A549 (cell line): ENCODE results near the gene PLCD1. TPM values are rescaled to one million over a fixed set of nuclear protein-coding genes. Genes with fewer than 3 reads are reported as not detected.

Source experiments
- ATAC-seq, 2 experiments: fragments of 200-7000 bp in 1 of 2; fragments of >200 bp in 1 of 2; cut with Nextera tagmentation in 1 of 2; cut with Tn5 transposase in 1 of 2; 3 replicates each; pipeline versions ENCODE4 v1.8.0 to v1.9.1; 2018 to 2020; ENCODE audit warnings: mild to moderate bottlenecking in 1 of 2, moderate library complexity in 1 of 2
- CTCF ChIA-PET: fragments of 300-600 bp; sonication (Branson Sonifier 250); formaldehyde crosslinking; extraction: SDS; loops from one replicate; lab custom pipeline; 2021; ENCODE audit warnings: antibody characterized with exemption, inconsistent platforms; lab: Yijun Ruan, JAX
- POLR2A ChIA-PET: fragments of 350-600 bp; formaldehyde crosslinking; extraction: SDS; loops from one replicate; lab custom pipeline; 2021; ENCODE audit warnings: antibody characterized with exemption, inconsistent platforms; lab: Yijun Ruan, JAX
- DNase-seq, 2 experiments: peaks; one replicate each; pipeline versions ENCODE4 v3.0.0 to v3.0.0-alpha.2; 2011 to 2016; ENCODE audit warnings: low read depth in 1 of 2, low spot score in 1 of 2
- FAIRE-seq: peaks from 2 replicates; lab custom pipeline; 2011; peaks lifted over from hg19 to GRCh38; lab: Jason Lieb, UNC
- H3K27ac ChIP-seq, 2 experiments: fragments of >200 bp; sonication (Bioruptor Twin); formaldehyde crosslinking; 3 replicates each; pipeline ENCODE4 v1.5.1; 2016 to 2017
- H3K4me1 ChIP-seq: fragments of >200 bp; sonication (Bioruptor Twin); formaldehyde crosslinking; 3 replicates; pipeline ENCODE4 v1.6.1; 2016
- H3K4me2 ChIP-seq: fragments of >200 bp; sonication (Bioruptor Twin); formaldehyde crosslinking; 3 replicates; pipeline ENCODE4 v1.6.1; 2016
- H3K4me3 ChIP-seq: fragments of >200 bp; sonication (Bioruptor Twin); formaldehyde crosslinking; 3 replicates; pipeline ENCODE4 v1.5.1; 2016
- H3K9me3 ChIP-seq: fragments of >200 bp; sonication (Bioruptor Twin); formaldehyde crosslinking; 3 replicates; pipeline ENCODE4 v1.6.1; 2016
- BHLHE40 ChIP-seq: IDR thresholded peaks from 2 replicates; pipeline ENCODE4 v1.6.1; 2012; ENCODE audit warnings: low read depth, low read length, inconsistent platforms
- CBX8 ChIP-seq: fragments of 200-600 bp; sonication (generic); IDR thresholded peaks from 2 replicates; pipeline ENCODE4 v1.6.1; 2016
- ESRRA ChIP-seq: fragments of 150-350 bp; IDR thresholded peaks from 2 replicates; pipeline ENCODE4 v1.6.1; 2014; ENCODE audit warnings: mild to moderate bottlenecking, low read length, borderline replicate concordance
- HDAC2 ChIP-seq: fragments of 200-600 bp; sonication (generic); IDR thresholded peaks from 2 replicates; pipeline ENCODE4 v1.6.1; 2016
- HEYL ChIP-seq: fragments of 250-450 bp; sonication (Bioruptor Pico); IDR thresholded peaks from 2 replicates; pipeline ENCODE4 v1.8.0; 2021; ENCODE audit warnings: mild to moderate bottlenecking, moderate library complexity
- HOXA7 ChIP-seq: fragments of 250-450 bp; sonication (Bioruptor Pico); IDR thresholded peaks from 2 replicates; pipeline ENCODE4 v1.5.0; 2020; ENCODE audit warnings: mild to moderate bottlenecking, moderate library complexity
- HOXB13 ChIP-seq: fragments of 250-450 bp; sonication (Bioruptor Pico); IDR thresholded peaks from 2 replicates; pipeline ENCODE4 v1.5.0; 2020; ENCODE audit warnings: low read depth, mild to moderate bottlenecking, moderate library complexity
- HOXB5 ChIP-seq: fragments of 250-450 bp; sonication (Bioruptor Pico); IDR thresholded peaks from 2 replicates; pipeline ENCODE4 v1.5.0; 2020; ENCODE audit warnings: mild to moderate bottlenecking, moderate library complexity
- JUNB ChIP-seq: fragments of >200 bp; sonication (Bioruptor Twin); formaldehyde crosslinking; IDR thresholded peaks from 2 replicates; pipeline ENCODE4 v1.6.1; 2016
- MAX ChIP-seq: IDR thresholded peaks from 2 replicates; pipeline ENCODE4 v1.6.1; 2012
- NFE2L2 ChIP-seq: fragments of 150-350 bp; conservative IDR thresholded peaks from 2 replicates; pipeline ENCODE4 v1.6.1; 2014; ENCODE audit warnings: low read length
- PHF8 ChIP-seq: fragments of 200-600 bp; sonication (generic); IDR thresholded peaks from 2 replicates; pipeline ENCODE4 v1.6.1; 2016; ENCODE audit warnings: low read depth, mild to moderate bottlenecking, antibody characterized with exemption, moderate library complexity, borderline replicate concordance
- POLR2A ChIP-seq: IDR thresholded peaks from 2 replicates; pipeline ENCODE4 v1.6.1; 2012; ENCODE audit warnings: mild to moderate bottlenecking, low read length
- RAD21 ChIP-seq, 2 experiments: fragments of >200 bp in 1 of 2; sonication (Bioruptor Twin) in 1 of 2; formaldehyde crosslinking in 1 of 2; IDR thresholded peaks in 1 of 2; conservative IDR thresholded peaks in 1 of 2; 2 replicates in 1 of 2; 3 replicates in 1 of 2; pipeline ENCODE4 v1.6.1; 2012 to 2018; ENCODE audit warnings: inconsistent platforms in 1 of 2
- RARB ChIP-seq: fragments of 250-450 bp; sonication (Bioruptor Pico); IDR thresholded peaks from 2 replicates; pipeline ENCODE4 v1.8.0; 2021; ENCODE audit warnings: mild to moderate bottlenecking, moderate library complexity
- REST ChIP-seq: fragments of 200-600 bp; sonication (generic); IDR thresholded peaks from 2 replicates; pipeline ENCODE4 v1.6.1; 2016; ENCODE audit warnings: antibody characterized with exemption, mild to moderate bottlenecking, moderate library complexity
- SMC3 ChIP-seq: fragments of >200 bp; sonication (Bioruptor Twin); formaldehyde crosslinking; IDR thresholded peaks from 3 replicates; pipeline ENCODE4 v1.6.1; 2018; ENCODE audit warnings: inconsistent platforms
- SREBF2 ChIP-seq: fragments of 450-650 bp; IDR thresholded peaks from 2 replicates; pipeline ENCODE4 v1.6.1; 2014; ENCODE audit warnings: mild to moderate bottlenecking, moderate library complexity
- TP53 ChIP-seq: fragments of 250-450 bp; sonication (Bioruptor Pico); IDR thresholded peaks from 2 replicates; pipeline ENCODE4 v1.5.0; 2021; ENCODE audit warnings: mild to moderate bottlenecking, moderate library complexity
- WGBS: methylation state at CpG from one replicate; pipeline ENCODE4 v1.1.6; 2017; ENCODE audit errors: missing lambda C conversion rate; 5-methylcytosine and 5-hydroxymethylcytosine counted together
- polyA plus RNA-seq, 4 experiments: library from polyadenylated mRNA; depleted of rRNA in 3 of 4; stranded (reverse); fragments of >200 nt; fragmentation: RNase III in 1 of 4; extraction: RNeasy Plus Mini Kit Qiagen cat#74134 plus additional on column Dnase treatment in 1 of 4; gene quantifications; 2 replicates in 3 of 4; 3 replicates in 1 of 4; pipeline ENCODE4 v1.2.3, GENCODE V29; 2011 to 2017

Gene PLCD1
- polyA plus RNA-seq, 2 of the 4 experiments (the other 2 are of a cell fraction) = 3.9 to 4.8 TPM

GRCh38 chr3:38002940-38003339 is 26.5 kb downstream of the PLCD1 start:
- H3K4me3 ChIP-seq = no peak overlapping the region
- no peak for FAIRE-seq
- TF ChIP-seq MAX = no peak
- no peak for TF ChIP-seq HDAC2
- no peak for TF ChIP-seq POLR2A
- TF ChIP-seq CBX8 = no peak
- TF ChIP-seq BHLHE40 = no peak
- TF ChIP-seq HOXB5 = no peak
- TF ChIP-seq ESRRA = no peak
- TF ChIP-seq, all 56 proteins: peak for 0
- no peak for DNase-seq
- Histone ChIP-seq H3K27ac (0 out of 6 replicates have a peak overlapping the region, but pooled peaks of 1 of the 2 experiments have one; percentile 31), H3K4me2 (no peak overlapping the region), H3K4me1 (peaks cover 14% of the 10 kb centered on the region), H3K9me3 (no peaks in the 10 kb centered on the region)
- 58% methylated on average over 6 of the region's 9 CpGs for WGBS
- ChIA-PET POLR2A (no interaction called here), CTCF (interaction anchor here (1.0 to 5.5 kb wide), 13 partner anchors 10 to 244 kb away, joined by 3 to 52 read pairs (median 7); no protein-coding TSS in a partner anchor)
- no peak for ATAC-seq

GRCh38 chr3:38002291-38002876 is 27.1 kb downstream of the PLCD1 start:
- 73% methylated on average over 5 of the region's 6 CpGs for WGBS
- FAIRE-seq (no peak), ATAC-seq (no peak), DNase-seq (no peak)
- H3K4me1 ChIP-seq = peaks cover 15% of the 10 kb centered on the region
- no peak overlapping the region for H3K4me3 ChIP-seq
- no peaks in the 10 kb centered on the region for H3K9me3 ChIP-seq
- H3K27ac ChIP-seq = no peak overlapping the region
- TF ChIP-seq HOXA7 (CRISPR knock-in tag) (no peak), HEYL (CRISPR knock-in tag) (no peak), RAD21 (conservative IDR thresholded peaks at IDR 0.05 in 1 of 2, IDR thresholded peaks at IDR 0.05 in 1 of 2) (no peak), NFE2L2 (no peak)
- H3K4me2 ChIP-seq = no peak overlapping the region
- POLR2A ChIA-PET = no interaction called here
- CTCF ChIA-PET = interaction anchor here (0.9 to 5.5 kb wide), 11 partner anchors 9 to 477 kb away, joined by 3 to 52 read pairs (median 7); no protein-coding TSS in a partner anchor

- TF ChIP-seq HOXB13 = no peak
- TF ChIP-seq PHF8 = no peak
- TF ChIP-seq JUNB = no peak
- no peak for TF ChIP-seq HOXA7 (CRISPR knock-in tag)
- no peak for TF ChIP-seq REST
- TF ChIP-seq TP53 (CRISPR knock-in tag) = no peak
- no peak for TF ChIP-seq RARB (CRISPR knock-in tag)
- no peak for TF ChIP-seq SMC3
- no peak for TF ChIP-seq BHLHE40
- TF ChIP-seq SREBF2 = no peak
- TF ChIP-seq POLR2A = no peak
- WGBS = 90% methylated on average over 6 of the region's 9 CpGs
- FAIRE-seq (no peak), ATAC-seq (no peak), DNase-seq (peak in 1 of 2 experiments; percentile 29)
- no peak overlapping the region for H3K4me3 ChIP-seq
- H3K4me1 ChIP-seq = peaks cover 15% of the 10 kb centered on the region
- ChIA-PET POLR2A (no interaction called here), CTCF (interaction anchor here (0.9 to 5.5 kb wide), 10 partner anchors 10 to 478 kb away, joined by 3 to 52 read pairs (median 5); partner anchors contain the start of gene DLEC1)
- H3K4me2 ChIP-seq = no peak overlapping the region
- no peak overlapping the region for H3K27ac ChIP-seq
- no peaks in the 10 kb centered on the region for H3K9me3 ChIP-seq
Measured at GRCh38 chr3:38001456-38002081, 27.9 kb downstream of the PLCD1 start.
